Naive B cell (primary cell): ENCODE data around the gene CLDN14. TPM values are rescaled to one million over a fixed set of nuclear protein-coding genes. Genes with fewer than 3 reads are reported as not detected.
A peak's percentile ranks its signal among the peaks of the same experiment; 100 is the strongest.

ENCODE experiments used
- ATAC-seq, 2 donors: fragments of 150-1000 bp; cut with Tn5 transposase; 2 replicates each; pipeline ENCODE4 v1.10.0; 2021; ENCODE audit warnings: low read depth in 2 of 2, mild to moderate bottlenecking in 2 of 2, moderate library complexity in 2 of 2
- DNase-seq: peaks from one replicate; pipeline ENCODE4 v3.0.0; 2022
- H3K27ac Mint-ChIP-seq, 6 donors: one replicate each; pipeline ENCODE4 v1.8.0; 2020 to 2022; ENCODE audit warnings: mild to moderate bottlenecking in 6 of 6, mixed read lengths in 6 of 6, moderate library complexity in 5 of 6, inconsistent platforms in 2 of 6
- H3K27me3 Mint-ChIP-seq, 3 donors: one replicate each; pipeline ENCODE4 v1.8.0; 2021 to 2022; ENCODE audit warnings: mixed read lengths in 3 of 3, mild to moderate bottlenecking in 1 of 3
- H3K36me3 Mint-ChIP-seq, 2 donors: one replicate each; pipeline ENCODE4 v1.8.0; 2020 to 2022; ENCODE audit warnings: mixed read lengths in 2 of 2, inconsistent platforms in 1 of 2, mild to moderate bottlenecking in 1 of 2
- H3K4me1 Mint-ChIP-seq, 3 donors: one replicate each; pipeline ENCODE4 v1.8.0; 2020 to 2022; ENCODE audit warnings: mixed read lengths in 3 of 3, inconsistent platforms in 1 of 3, mild to moderate bottlenecking in 1 of 3, moderate library complexity in 1 of 3
- H3K4me3 Mint-ChIP-seq, 8 donors: one replicate each; pipeline ENCODE4 v1.8.0; 2020 to 2022; ENCODE audit warnings: mild to moderate bottlenecking in 8 of 8, mixed read lengths in 8 of 8, moderate library complexity in 8 of 8, inconsistent platforms in 2 of 8
- H3K9me3 Mint-ChIP-seq, 7 donors: one replicate each; pipeline ENCODE4 v1.8.0; 2020 to 2022; ENCODE audit warnings: mixed read lengths in 7 of 7, mild to moderate bottlenecking in 5 of 7, inconsistent platforms in 2 of 7, moderate library complexity in 1 of 7
- polyA plus RNA-seq, 6 donors: library from polyadenylated mRNA; unstranded; fragments of 300-500 nt; fragmentation: Illumina TruSeq; gene quantifications; one replicate each; pipeline ENCODE4 v1.2.3, GENCODE V29; 2021; ENCODE audit warnings: low read depth in 6 of 6

Gene CLDN14
- polyA plus RNA-seq, 6 donors from 2014 or later, result not detected

DNA sequence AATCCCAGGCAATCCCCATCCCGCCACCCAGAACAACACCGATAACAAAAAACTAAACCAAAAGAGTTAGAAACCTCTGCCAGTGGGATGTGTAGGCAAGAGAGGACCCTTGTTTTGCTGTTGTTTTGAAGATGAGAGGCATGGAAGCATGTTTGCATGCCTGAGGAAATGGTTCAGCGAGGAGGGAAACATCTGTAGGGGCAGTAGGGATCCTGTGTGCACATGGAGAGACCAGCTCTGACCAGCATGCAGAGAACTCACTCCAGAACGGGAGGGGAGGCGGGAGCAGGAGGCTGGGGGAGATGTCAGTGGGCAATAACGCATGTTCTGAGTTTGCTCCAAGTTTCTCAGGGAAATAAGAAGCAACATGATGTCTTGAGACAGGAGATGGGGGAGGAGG is 5.3 kb downstream of the CLDN14 start:
- Mint-ChIP-seq H3K27me3 (peaks cover 12 to 24% (median 20%) of the 10 kb centered on the region in 3 donors), H3K36me3 (peaks cover 0 to 6% of the 10 kb centered on the region in 2 donors), H3K4me1 (no peaks in the 10 kb centered on the region), H3K4me3 (no peak overlapping the region), H3K27ac (no peak overlapping the region), H3K9me3 (peaks cover 4 to 15% (median 6%) of the 10 kb centered on the region in 7 donors)
- no peak for DNase-seq
- ATAC-seq, result no peak

DNA sequence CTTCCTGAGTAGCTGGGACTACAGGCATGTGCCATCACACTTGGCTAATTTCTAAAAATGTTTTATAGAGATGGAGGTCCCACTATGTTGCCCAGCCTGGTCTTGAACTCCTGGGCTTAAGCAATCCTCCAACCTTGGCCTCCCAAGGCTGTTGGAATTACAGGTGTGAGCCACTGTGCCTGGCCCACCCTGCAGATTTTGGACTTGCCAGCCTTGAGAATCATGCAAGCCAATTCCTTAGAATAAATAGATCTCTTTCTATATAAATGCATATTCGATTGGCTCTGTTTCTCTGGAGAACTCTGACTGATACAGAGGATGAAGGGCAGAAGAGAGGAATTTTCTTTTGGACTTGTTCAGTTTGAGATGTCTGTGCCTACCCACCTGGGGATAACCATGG is 6.7 kb downstream of the CLDN14 start:
- Mint-ChIP-seq H3K36me3 (peaks cover 0 to 6% of the 10 kb centered on the region in 2 donors), H3K4me1 (no peaks in the 10 kb centered on the region), H3K9me3 (peaks cover 4 to 15% (median 6%) of the 10 kb centered on the region in 7 donors), H3K27me3 (peaks cover 12 to 24% (median 20%) of the 10 kb centered on the region in 3 donors), H3K27ac (no peak overlapping the region), H3K4me3 (no peak overlapping the region)
- no peak for ATAC-seq
- no peak for DNase-seq

DNA sequence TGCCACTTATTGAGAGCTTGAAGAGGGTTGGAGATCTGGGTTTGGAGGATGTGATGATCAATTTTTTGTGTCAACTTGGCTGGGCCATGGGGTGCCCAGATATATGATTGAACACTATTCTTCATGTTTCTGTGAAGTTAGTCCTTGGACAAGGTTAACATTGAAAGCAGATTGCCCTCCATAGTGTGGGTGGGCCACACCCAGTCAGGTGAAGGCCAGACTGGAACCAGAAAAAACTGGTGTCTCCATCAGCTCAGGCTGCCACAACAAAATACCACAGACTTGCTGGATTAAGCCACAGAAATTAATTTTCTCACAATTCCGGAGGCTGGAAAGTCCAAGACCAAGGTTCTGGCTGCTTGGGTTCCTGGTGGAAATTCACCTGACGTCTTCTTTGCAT is 7.5 kb downstream of the CLDN14 start:
- Mint-ChIP-seq H3K9me3 (peaks cover 4 to 15% (median 6%) of the 10 kb centered on the region in 7 donors), H3K4me3 (no peak overlapping the region), H3K27ac (no peak overlapping the region), H3K27me3 (peaks cover 12 to 24% (median 20%) of the 10 kb centered on the region in 3 donors), H3K36me3 (peaks cover 0 to 6% of the 10 kb centered on the region in 2 donors), H3K4me1 (no peaks in the 10 kb centered on the region)
- no peak for ATAC-seq
- no peak for DNase-seq

DNA sequence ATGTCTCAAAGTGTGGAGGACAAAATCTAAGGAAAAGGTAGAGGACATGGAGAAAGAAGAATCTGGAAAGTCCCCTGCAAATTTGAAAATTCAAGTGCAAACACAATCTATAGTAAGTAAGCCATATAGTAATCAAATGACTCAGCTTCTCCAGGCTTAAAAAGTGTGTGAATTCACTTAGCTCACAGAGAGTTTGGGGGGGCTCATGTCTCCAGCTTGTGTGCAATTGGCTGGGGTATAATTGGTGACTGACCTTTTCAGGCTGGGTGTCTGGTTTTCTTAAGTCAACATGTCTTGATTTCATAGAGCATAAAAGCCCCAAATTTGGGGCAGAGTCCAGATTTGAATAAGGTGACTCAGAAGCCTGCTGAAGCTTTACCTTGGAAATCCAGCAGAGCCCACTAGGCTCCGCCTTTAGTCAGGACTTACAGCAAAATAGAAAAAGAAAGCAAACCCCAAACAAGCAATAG is 8.6 kb downstream of the CLDN14 start:
- H3K36me3 Mint-ChIP-seq, result peaks cover 0 to 6% of the 10 kb centered on the region in 2 donors
- ATAC-seq, result no peak
- peaks cover 4 to 15% (median 6%) of the 10 kb centered on the region in 7 donors for H3K9me3 Mint-ChIP-seq
- peaks cover 12 to 24% (median 20%) of the 10 kb centered on the region in 3 donors for H3K27me3 Mint-ChIP-seq
- no peak overlapping the region for H3K27ac Mint-ChIP-seq
- no peaks in the 10 kb centered on the region for H3K4me1 Mint-ChIP-seq
- H3K4me3 Mint-ChIP-seq, result no peak overlapping the region
- no peak for DNase-seq

DNA sequence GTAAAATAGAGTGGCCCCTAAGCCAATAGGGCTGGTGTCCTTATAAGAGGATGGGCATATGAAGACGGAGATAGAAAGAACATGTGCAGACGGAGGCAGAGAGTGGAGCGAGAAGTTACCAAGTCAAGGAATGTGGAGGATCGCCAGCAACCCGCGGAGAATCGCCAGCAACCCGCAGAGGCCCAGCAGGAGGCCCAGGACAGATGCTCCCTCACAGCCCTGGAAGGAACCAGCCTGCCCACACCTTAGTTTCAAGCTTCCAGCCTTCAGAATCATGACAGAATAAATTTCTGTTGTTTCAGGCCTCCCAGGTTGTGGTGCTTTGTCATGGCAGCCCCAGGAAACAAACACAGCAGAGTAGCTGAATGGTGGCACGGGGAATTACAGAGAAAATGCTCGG is 9.6 kb downstream of the CLDN14 start:
- Mint-ChIP-seq H3K4me1 (no peaks in the 10 kb centered on the region), H3K9me3 (peaks cover 4 to 15% (median 6%) of the 10 kb centered on the region in 7 donors), H3K4me3 (no peak overlapping the region), H3K27me3 (peaks cover 12 to 24% (median 20%) of the 10 kb centered on the region in 3 donors), H3K36me3 (peaks cover 0 to 6% of the 10 kb centered on the region in 2 donors), H3K27ac (peak overlapping the region in 1 of 6 donors; percentile 4)
- DNase-seq (no peak), ATAC-seq (no peak)

DNA sequence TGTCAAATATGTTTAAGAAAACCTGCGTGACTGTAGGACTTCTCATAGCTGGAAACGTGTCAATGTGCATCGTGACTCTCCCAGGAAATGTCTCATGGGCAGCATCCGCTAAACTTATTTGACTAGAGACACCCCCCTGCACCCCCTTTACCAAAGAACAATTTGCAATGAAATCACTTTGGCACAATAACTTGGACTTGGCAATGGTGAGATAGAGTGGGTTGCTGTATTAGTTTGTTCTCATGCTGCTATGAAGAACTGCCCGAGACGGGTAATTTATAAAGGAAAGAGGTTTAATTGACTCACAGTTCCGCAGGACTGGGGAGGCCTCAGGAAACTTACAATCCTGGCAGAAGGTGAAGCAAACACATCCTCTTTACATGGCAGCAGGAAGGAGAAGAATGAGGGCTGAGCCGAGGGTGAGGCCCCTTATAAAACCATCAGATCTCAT is 13.8 kb downstream of the CLDN14 start:
- peaks cover 0 to 14% (median 9%) of the 10 kb centered on the region in 3 donors for H3K27me3 Mint-ChIP-seq
- H3K4me3 Mint-ChIP-seq, result no peak overlapping the region
- no peak overlapping the region for H3K27ac Mint-ChIP-seq
- ATAC-seq (no peak), DNase-seq (no peak)
- H3K9me3 Mint-ChIP-seq, result no peaks in the 10 kb centered on the region
- H3K4me1 Mint-ChIP-seq, result no peaks in the 10 kb centered on the region
- H3K36me3 Mint-ChIP-seq, result no peaks in the 10 kb centered on the region

DNA sequence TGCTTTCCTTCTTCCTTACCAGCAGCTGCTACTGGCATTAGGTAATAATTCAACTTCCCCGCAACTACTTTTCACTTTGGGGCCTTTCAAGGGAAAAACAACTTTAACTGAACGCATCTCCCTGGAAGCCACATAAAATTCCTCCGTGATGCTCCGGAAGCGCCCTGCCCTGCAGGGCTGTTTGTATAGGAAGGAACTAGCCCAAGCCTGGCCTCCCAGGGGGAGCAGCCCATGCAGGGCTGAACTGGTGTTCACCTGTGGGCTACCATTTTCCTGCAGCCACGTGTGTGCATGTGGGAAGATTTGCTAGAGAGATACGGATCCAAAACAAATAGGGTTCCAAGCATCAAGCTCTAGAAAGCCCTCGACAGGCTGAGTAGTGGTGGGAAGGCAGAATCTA is 14.4 kb downstream of the CLDN14 start:
- H3K9me3 Mint-ChIP-seq, result no peaks in the 10 kb centered on the region
- peaks cover 0 to 20% (median 9%) of the 10 kb centered on the region in 3 donors for H3K27me3 Mint-ChIP-seq
- peak overlapping the region in 1 of 6 donors; percentile 42 for H3K27ac Mint-ChIP-seq
- no peaks in the 10 kb centered on the region for H3K4me1 Mint-ChIP-seq
- H3K36me3 Mint-ChIP-seq, result no peaks in the 10 kb centered on the region
- no peak overlapping the region for H3K4me3 Mint-ChIP-seq
- DNase-seq, result no peak
- no peak for ATAC-seq

DNA sequence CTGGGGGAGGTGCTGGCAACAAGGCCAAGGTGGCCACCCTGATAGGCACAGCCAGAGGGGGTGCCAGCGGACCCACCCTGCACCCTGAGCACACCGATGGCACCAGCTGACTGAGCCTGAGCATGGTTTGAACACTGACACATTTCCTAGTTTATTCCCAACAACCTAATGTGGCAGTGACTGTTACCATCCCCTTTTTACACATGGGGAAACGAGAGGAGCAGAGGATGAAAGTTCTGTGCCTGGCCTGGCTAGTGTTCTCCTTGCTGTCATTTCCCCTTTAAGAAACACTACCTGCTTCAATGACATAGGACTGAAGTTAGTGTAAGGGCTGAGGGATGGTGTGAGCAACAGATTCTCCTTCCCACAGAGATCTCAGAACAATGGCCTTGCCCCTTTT is 15.3 kb downstream of the CLDN14 start:
- H3K36me3 Mint-ChIP-seq, result no peaks in the 10 kb centered on the region

DNA sequence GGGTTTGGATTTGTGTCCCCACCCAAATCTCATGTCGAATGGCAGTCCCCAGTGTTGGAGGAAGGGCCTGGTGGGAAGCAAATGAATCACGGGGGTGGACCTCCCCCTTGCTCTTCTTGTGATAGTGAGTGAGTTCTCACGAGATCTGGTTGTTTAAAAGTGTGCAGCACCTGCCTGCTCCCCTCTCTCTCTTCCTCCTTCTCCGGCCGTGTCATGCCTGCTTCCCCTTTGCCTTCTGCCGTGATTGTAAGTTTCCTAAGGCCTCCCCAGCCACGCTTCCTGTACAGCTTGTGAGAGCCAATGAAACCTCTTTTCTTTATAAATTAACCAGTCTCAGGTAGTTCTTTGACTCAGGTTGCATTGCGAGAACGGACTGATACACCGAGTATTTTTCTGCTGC is 15.9 kb downstream of the CLDN14 start:
- Mint-ChIP-seq H3K36me3 (no peaks in the 10 kb centered on the region), H3K27me3 (peaks cover 0 to 23% (median 9%) of the 10 kb centered on the region in 3 donors), H3K4me3 (no peak overlapping the region), H3K9me3 (no peaks in the 10 kb centered on the region), H3K4me1 (no peaks in the 10 kb centered on the region), H3K27ac (no peak overlapping the region)
- DNase-seq, result no peak
- ATAC-seq, result no peak

More for the DNA sequence above, 15.3 kb downstream of the CLDN14 start:
- ATAC-seq (no peak), DNase-seq (no peak)
- H3K9me3 Mint-ChIP-seq, result no peaks in the 10 kb centered on the region
- peaks cover 0 to 23% (median 9%) of the 10 kb centered on the region in 3 donors for H3K27me3 Mint-ChIP-seq
- no peaks in the 10 kb centered on the region for H3K4me1 Mint-ChIP-seq
- H3K27ac Mint-ChIP-seq, result no peak overlapping the region
- no peak overlapping the region for H3K4me3 Mint-ChIP-seq

DNA sequence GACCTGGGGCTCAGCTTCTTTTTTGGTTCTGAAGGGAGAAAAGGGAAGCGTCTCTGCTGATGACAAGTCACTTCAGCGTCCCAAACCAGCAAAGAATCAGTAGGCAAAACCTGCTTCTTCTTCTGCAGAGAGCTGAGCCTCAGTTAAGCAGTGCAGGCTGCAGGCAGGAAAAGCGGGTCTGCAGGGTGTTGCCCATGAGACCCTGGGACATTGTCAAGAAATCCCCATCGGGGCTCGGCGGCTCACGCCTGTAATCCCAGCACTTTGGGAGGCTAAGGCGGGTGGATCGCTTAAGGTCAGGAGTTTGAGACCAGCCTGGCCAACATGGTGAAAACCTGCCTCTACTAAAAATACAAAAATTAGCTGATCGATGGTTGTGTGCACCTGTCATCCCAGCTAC is 16.7 kb downstream of the CLDN14 start:
- Mint-ChIP-seq H3K27me3 (peaks cover 0 to 23% (median 9%) of the 10 kb centered on the region in 3 donors), H3K36me3 (no peaks in the 10 kb centered on the region), H3K4me3 (no peak overlapping the region), H3K27ac (no peak overlapping the region), H3K9me3 (no peaks in the 10 kb centered on the region), H3K4me1 (no peaks in the 10 kb centered on the region)
- ATAC-seq (no peak), DNase-seq (no peak)

DNA sequence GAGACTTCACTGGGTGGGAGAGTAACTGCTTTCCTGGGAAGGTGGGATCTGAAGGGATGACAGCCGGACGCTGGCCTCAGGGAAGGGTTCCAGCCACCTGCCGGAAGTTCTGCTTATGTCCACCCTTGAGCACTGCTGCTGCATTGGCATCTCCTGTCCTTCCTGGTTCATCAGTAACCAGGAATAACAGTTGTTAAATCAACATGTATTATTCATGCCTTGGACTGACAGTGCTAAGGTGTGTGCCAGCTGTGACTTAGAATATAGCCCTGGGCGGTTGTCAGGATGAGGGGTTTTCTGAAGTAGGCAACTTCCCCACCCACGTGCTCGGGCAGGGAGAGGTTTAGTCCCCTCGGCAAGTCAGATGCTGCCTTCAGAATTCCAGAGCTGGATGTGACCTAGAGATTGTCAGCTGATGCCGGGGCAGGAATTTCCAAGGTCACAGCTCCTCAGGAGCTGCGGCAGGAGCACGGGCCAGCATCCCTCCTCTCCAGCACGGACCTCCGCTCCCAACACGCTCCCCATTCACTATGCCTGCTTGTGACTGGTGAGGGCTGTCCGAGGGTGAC is 17.9 kb downstream of the CLDN14 start:
- no peaks in the 10 kb centered on the region for H3K36me3 Mint-ChIP-seq
- H3K4me1 Mint-ChIP-seq, result no peaks in the 10 kb centered on the region
- no peaks in the 10 kb centered on the region for H3K9me3 Mint-ChIP-seq
- no peak overlapping the region for H3K27ac Mint-ChIP-seq
- ATAC-seq (no peak), DNase-seq (no peak)
- no peak overlapping the region for H3K4me3 Mint-ChIP-seq
- peaks cover 0 to 23% (median 9%) of the 10 kb centered on the region in 3 donors for H3K27me3 Mint-ChIP-seq

DNA sequence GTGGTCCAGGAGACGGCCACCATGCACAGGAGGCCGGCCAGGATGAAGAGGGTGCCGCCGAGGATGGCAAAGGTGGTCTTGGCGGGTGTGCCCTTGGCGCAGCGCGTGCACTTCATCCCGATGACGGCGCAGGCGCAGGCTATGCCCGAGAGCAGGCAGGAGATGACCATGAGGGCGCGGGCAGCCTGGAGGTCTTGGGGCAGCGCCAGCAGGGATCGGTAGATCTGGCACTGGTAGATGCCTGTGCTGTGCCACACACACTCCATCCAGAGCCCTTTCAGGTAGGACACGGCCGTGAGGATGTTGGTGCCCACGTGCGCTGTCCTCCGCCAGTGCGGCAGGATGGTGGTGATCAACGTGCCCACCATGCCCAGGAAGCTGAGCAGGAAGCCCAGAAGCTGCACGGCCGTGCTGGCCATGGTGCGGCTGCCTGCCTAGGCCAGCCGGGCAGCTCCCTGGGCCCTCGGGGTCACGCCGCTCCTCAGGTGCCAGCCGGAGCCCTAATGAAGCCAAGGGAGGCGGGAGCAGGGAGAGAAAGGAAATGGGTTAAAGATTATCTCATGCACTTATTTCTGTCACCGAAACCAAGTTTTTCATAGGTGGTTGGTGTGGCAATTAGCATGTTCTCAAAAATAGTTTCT is 18.5 kb downstream of the CLDN14 start:
- no peak for DNase-seq
- Mint-ChIP-seq H3K9me3 (no peaks in the 10 kb centered on the region), H3K4me3 (no peak overlapping the region), H3K27ac (no peak overlapping the region), H3K36me3 (no peaks in the 10 kb centered on the region), H3K4me1 (no peaks in the 10 kb centered on the region), H3K27me3 (peaks cover 0 to 24% (median 9%) of the 10 kb centered on the region in 3 donors)
- no peak for ATAC-seq

DNA sequence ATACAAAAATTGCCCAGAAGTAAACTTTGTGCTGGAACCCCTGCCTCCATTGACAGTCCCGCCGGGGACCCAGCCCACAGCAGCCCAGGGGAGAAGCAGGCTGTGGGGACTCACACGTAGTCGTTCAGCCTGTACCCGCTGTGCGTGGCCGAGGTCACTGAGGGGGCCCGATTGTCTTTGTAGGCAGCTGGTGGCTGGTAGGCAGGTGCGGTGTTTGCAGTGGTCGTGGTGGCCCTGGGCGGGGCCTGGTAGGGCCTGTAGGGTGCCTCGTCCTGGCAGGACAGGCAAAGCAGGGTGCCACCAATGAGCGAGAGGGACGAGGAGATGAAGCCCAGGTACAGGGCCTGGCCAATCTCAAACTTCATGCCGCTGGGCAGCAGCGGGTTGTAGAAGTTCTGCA is 19.1 kb downstream of the CLDN14 start:
- H3K27ac Mint-ChIP-seq, result no peak overlapping the region
- no peaks in the 10 kb centered on the region for H3K9me3 Mint-ChIP-seq
- H3K36me3 Mint-ChIP-seq, result no peaks in the 10 kb centered on the region
- no peak overlapping the region for H3K4me3 Mint-ChIP-seq
- no peaks in the 10 kb centered on the region for H3K4me1 Mint-ChIP-seq
- DNase-seq, result no peak
- H3K27me3 Mint-ChIP-seq, result peaks cover 0 to 29% (median 12%) of the 10 kb centered on the region in 3 donors
- no peak for ATAC-seq

DNA sequence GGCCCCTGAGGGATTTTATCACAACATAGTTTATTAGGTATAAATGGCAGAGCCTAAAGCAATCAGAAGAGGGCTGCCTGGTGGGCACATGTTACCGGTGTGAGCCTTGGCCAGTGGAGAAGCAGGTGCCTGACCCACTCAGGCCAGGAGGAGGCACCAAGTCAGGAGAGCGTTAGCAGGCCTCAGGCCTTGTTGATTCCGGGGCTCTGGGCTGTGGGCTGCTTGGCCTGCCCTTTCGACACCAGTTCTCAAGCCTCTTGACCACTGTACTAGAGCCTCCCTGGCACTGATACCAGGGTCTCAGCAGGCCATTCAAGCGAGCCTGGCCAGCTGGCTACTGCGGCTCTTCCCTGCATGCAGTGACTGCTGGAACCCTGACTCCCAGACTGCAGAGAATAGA is 20.8 kb downstream of the CLDN14 start:
- peaks cover 4 to 43% (median 19%) of the 10 kb centered on the region in 3 donors for H3K27me3 Mint-ChIP-seq
- H3K9me3 Mint-ChIP-seq, result no peaks in the 10 kb centered on the region
- H3K27ac Mint-ChIP-seq, result no peak overlapping the region
- no peak for DNase-seq
- H3K36me3 Mint-ChIP-seq, result no peaks in the 10 kb centered on the region
- peak overlapping the region in 1 of 8 donors; percentile 29 for H3K4me3 Mint-ChIP-seq
- no peak for ATAC-seq
- no peaks in the 10 kb centered on the region for H3K4me1 Mint-ChIP-seq
